DMS 273 treated with DMSO at 0.1 percent for 48 hours (cell line): ENCODE results near the gene RPP25.
"Not testable (repeated sequence)": the region's sequence is repeated elsewhere in the genome, so short reads cannot be mapped to it uniquely, and the experiment has no call there.

Experiments used
- DNase-seq: peaks from one replicate; lab custom pipeline; 2025; lab: John Stamatoyannopoulos, UW

Gene RPP25

GRCh38 chr15:74917676-74918075 is 38.9 kb downstream of the RPP25 start:
- no peak for DNase-seq

- DNase-seq: not testable (repeated sequence)
Measured at GRCh38 chr15:74913799-74914198, 42.8 kb downstream of the RPP25 start.

GRCh38 chr15:74913041-74913440 is 43.5 kb downstream of the RPP25 start:
- no peak for DNase-seq

- DNase-seq: no peak
Measured at GRCh38 chr15:74908635-74909034, 47.9 kb downstream of the RPP25 start.

GRCh38 chr15:74907163-74907870 is 49.3 kb downstream of the RPP25 start:
- no peak for DNase-seq

GRCh38 chr15:74906450-74907162 is 50.0 kb downstream of the RPP25 start, which contains the start of gene FAM219B:
Gene FAM219B (minus strand): TSS chr15:74906851. CDS start chr15:74906800, 51 bp downstream.
- DNase-seq: peak; percentile 54

GRCh38 chr15:74906067-74906449 is 50.5 kb downstream of the RPP25 start:
- no peak for DNase-seq
